Ovary (tissue), 3 donors: ENCODE measurements around the gene AUTS2.

Source experiments
- POLR2A ChIP-seq: fragments of 450-650 bp; IDR thresholded peaks from one replicate; pipeline ENCODE4 v1.6.1; 2017; ENCODE audit warnings: antibody characterized with exemption, mild to moderate bottlenecking, moderate library complexity
- TF ChIP-seq, protein P1 (sequence below), 3 donors: fragments of 450-650 bp in 2 of 3; fragments of 200-600 bp in 1 of 3; IDR thresholded peaks; one replicate each; pipeline versions ENCODE4 v1.5.1 to v1.8.0; 2016 to 2022; ENCODE audit warnings: antibody characterized with exemption in 3 of 3, mild to moderate bottlenecking in 1 of 3
- donor health status: DM: no; HTN: no; CAD: no.

DNA sequence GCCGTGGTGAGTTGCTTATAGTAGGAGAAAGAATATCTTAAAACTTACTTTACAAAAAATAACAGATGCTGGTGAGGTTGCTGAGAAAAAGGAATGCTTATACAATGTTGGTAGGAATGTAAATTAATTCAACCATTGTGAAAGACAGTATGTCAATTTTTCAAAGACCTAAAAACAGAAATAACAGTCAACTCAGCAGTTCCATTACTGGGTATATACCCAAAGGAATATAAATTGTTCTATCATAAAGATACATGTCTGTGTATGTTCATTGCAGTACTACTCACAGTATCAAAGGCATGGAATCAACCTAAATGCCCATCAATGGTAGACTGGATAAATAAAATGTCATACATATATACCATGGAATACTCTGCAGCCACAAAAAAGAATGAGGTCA, 420.4 kb downstream of the AUTS2 start:
- TF ChIP-seq, protein P1, sequence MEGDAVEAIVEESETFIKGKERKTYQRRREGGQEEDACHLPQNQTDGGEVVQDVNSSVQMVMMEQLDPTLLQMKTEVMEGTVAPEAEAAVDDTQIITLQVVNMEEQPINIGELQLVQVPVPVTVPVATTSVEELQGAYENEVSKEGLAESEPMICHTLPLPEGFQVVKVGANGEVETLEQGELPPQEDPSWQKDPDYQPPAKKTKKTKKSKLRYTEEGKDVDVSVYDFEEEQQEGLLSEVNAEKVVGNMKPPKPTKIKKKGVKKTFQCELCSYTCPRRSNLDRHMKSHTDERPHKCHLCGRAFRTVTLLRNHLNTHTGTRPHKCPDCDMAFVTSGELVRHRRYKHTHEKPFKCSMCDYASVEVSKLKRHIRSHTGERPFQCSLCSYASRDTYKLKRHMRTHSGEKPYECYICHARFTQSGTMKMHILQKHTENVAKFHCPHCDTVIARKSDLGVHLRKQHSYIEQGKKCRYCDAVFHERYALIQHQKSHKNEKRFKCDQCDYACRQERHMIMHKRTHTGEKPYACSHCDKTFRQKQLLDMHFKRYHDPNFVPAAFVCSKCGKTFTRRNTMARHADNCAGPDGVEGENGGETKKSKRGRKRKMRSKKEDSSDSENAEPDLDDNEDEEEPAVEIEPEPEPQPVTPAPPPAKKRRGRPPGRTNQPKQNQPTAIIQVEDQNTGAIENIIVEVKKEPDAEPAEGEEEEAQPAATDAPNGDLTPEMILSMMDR (IDR thresholded peaks at IDR 0.05): no peak
- no peak for TF ChIP-seq POLR2A
